Daoy (cell line): ENCODE results near the gene GPR15LG. TPM values are rescaled to one million over a fixed set of nuclear protein-coding genes. Genes with fewer than 3 reads are reported as not detected.
A peak's percentile ranks its signal among the peaks of the same experiment; 100 is the strongest.
"Not testable (repeated sequence)": the region's sequence is repeated elsewhere in the genome, so short reads cannot be mapped to it uniquely, and the experiment has no call there.

Source experiments
- DNase-seq: peaks from one replicate; pipeline ENCODE4 v3.0.0-alpha.2; 2015; ENCODE audit warnings: low read depth
- total RNA-seq: library from RNA; depleted of rRNA; stranded (reverse); fragments of >200 nt; shearing (Covaris generic); gene quantifications from 2 replicates; pipeline ENCODE4 v1.2.3, GENCODE V29; 2014; rRNA removed

The GPR15LG gene
- not detected in 2 replicates for total RNA-seq

GRCh38 chr10:84173501-84173929 lies at the start of gene GPR15LG:
Gene GPR15LG (plus strand): TSS chr10:84173801. CDS start chr10:84173852, 51 bp downstream.
- no peak for DNase-seq

- not testable (repeated sequence) for DNase-seq
Measured at GRCh38 chr10:84125910-84126784, 47.5 kb upstream of the GPR15LG start.

- DNase-seq = no peak
Measured at GRCh38 chr10:84126785-84127167, 46.8 kb upstream of the GPR15LG start.

- no peak for DNase-seq
Measured at GRCh38 chr10:84135836-84136235, 37.8 kb upstream of the GPR15LG start.

GRCh38 chr10:84137811-84138210 lies 35.8 kb upstream of the GPR15LG start:
- no peak for DNase-seq

GRCh38 chr10:84138478-84139125 lies 35.0 kb upstream of the GPR15LG start:
- no peak for DNase-seq

GRCh38 chr10:84139126-84140035 lies 34.2 kb upstream of the GPR15LG start, which contains the start of gene GHITM:
Gene GHITM (plus strand): TSS chr10:84139509. CDS start chr10:84141501, 1,992 bp downstream.
- DNase-seq = peak; percentile 95

- DNase-seq = no peak
Measured at GRCh38 chr10:84140036-84140379, 33.6 kb upstream of the GPR15LG start.

- DNase-seq = no peak
Measured at GRCh38 chr10:84147347-84147746, 26.3 kb upstream of the GPR15LG start.

- DNase-seq = not testable (repeated sequence)
Measured at GRCh38 chr10:84148006-84148597, 25.5 kb upstream of the GPR15LG start.

GRCh38 chr10:84149854-84150253 lies 23.7 kb upstream of the GPR15LG start:
- no peak for DNase-seq

- DNase-seq = no peak
Measured at GRCh38 chr10:84152769-84153168, 20.8 kb upstream of the GPR15LG start.

- no peak for DNase-seq
Measured at GRCh38 chr10:84155521-84155920, 18.1 kb upstream of the GPR15LG start.

GRCh38 chr10:84156009-84156408 lies 17.6 kb upstream of the GPR15LG start:
- DNase-seq = no peak

- peak; percentile 64 for DNase-seq
Measured at GRCh38 chr10:84156768-84157167, 16.8 kb upstream of the GPR15LG start.

- no peak for DNase-seq
Measured at GRCh38 chr10:84158061-84158460, 15.5 kb upstream of the GPR15LG start.

- no peak for DNase-seq
Measured at GRCh38 chr10:84158550-84158949, 15.1 kb upstream of the GPR15LG start.

- DNase-seq = no peak
Measured at GRCh38 chr10:84159076-84159685, 14.4 kb upstream of the GPR15LG start.

GRCh38 chr10:84160663-84161362 lies 12.8 kb upstream of the GPR15LG start:
- no peak for DNase-seq

GRCh38 chr10:84163996-84164395 lies 9.6 kb upstream of the GPR15LG start:
- DNase-seq = no peak
